Measurements from ENCODE around the gene TMEM234. TPM values are rescaled to one million over a fixed set of nuclear protein-coding genes. Genes with fewer than 3 reads are reported as not detected.
"Not testable (repeated sequence)": the region's sequence is repeated elsewhere in the genome, so short reads cannot be mapped to it uniquely, and the experiment has no call there.

Gene TMEM234
- total RNA-seq = 8.8 TPM
- long read RNA-seq, partial matches to known transcripts = 0 of 5 reads
- long read RNA-seq, other reads (novel, unspliced or antisense) = 2 of 5 reads

DNA sequence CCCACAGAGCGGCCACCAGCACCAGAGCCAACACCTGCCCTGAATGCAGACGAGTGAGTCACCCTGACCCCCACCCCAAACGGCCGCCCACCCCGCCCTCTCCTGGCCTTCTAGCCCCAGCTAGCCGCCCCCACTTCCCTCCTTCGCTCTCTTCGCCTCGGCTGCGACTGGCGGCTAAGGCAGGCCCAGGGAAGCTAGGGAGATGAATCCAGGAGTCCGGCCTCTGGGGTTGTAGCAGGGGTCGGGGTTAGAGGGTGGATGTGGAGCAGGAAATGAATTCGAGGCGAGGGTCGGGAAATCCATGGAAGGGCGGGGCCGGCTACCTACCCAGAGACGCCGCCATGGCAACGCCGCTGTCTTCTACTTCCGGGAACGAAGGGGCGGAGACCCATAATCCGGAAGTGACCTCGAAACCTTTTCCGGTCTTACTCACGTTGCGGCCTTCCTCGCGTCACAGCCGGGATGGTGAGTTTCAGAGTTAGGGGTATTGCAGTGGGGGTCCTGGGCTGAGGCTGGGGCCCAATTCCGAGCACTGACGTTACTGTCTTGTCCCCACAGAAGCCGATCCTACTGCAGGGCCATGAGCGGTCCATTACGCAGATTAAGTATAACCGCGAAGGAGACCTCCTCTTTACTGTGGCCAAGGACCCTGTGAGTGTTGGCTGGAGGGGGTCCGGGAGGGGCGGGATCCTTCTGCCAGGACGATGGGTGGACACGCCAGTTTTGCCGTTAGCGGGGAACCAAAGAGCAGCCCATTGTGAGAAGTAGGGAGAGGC, at the start of gene TMEM234, which contains the start of gene EIF3I:
Gene TMEM234 (minus strand): TSS at position 374 of the 776 bp plus-strand sequence. CDS start 31 bp downstream, at position 343.
Gene EIF3I (plus strand): TSS at position 428 of the 776 bp plus-strand sequence. CDS start 35 bp downstream, at position 463.
- intact Hi-C loops (cut with DNase I) = no loop called here
- peak; percentile 97 for DNase-seq (ENCODE audit: missing footprints)
- ATAC-seq = peak; percentile 95

DNA sequence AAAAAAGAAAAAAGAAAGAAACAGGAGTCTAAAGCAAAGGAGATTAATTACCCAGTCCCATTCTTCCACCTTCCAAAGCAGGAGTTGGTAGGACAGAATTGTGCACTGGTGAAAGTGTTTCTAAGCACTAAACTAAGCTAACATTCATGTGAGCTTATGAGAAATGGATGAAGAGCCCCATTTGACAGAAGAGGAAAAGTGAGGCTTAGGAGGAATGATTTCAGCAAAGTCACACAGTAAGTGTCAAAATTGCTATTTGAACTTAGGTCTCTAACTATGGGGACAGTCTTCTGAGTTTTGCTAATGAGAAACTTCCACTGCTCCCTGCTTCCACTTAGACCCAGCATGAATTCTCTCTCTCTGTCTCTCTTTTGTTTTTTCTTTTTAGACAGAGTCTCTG, 47.6 kb upstream of the TMEM234 start:
- intact Hi-C loops (cut with DNase I) = no loop called here
- no peak for ATAC-seq
- no peak for DNase-seq (ENCODE audit: missing footprints)

DNA sequence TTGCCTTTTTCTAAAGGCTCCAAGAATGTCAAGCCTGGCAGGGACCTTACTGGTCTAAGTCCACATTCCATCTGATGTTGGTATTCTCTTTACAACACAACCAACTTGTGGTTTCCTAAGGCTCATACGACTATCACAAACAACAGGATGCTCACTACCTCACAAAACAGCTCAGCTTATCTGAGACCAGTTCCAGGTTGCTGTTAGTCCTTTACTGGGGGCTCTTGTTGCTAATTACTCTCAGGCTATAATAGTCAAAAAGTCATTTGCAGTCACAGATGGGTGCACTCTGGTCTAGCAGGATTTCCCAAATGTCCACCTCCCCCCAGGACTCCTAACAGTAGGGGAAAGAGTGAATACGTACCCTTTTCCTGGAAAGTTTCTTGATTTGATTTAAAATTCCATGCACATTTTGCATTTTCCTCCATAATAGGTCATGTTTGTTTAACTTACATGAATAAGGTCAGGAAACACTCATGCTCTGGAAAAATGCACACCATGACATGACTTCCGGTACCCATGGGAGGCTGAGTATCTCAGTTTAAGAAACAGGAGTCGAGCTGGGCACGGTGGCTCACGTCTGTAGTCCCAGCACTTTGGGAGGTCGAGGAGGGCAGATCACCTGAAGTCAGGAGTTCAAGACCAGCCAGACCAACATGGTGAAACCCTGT, 44.9 kb upstream of the TMEM234 start:
- intact Hi-C loops (cut with DNase I) = no loop called here
- DNase-seq (ENCODE audit: missing footprints) (no peak), ATAC-seq (no peak)

GRCh38 chr1:32265846-32266245, 43.7 kb upstream of the TMEM234 start:
- ATAC-seq (no peak), DNase-seq (ENCODE audit: missing footprints) (no peak)
- intact Hi-C loops (cut with DNase I) = no loop called here

- no peak for DNase-seq (ENCODE audit: missing footprints)
- ATAC-seq = no peak
- intact Hi-C loops (cut with DNase I) = no loop called here
Observed at GRCh38 chr1:32263744-32264143, 41.6 kb upstream of the TMEM234 start.

- intact Hi-C loops (cut with DNase I); DNase-seq (ENCODE audit: missing footprints); ATAC-seq: not testable (repeated sequence)
Observed at GRCh38 chr1:32263236-32263593, 41.1 kb upstream of the TMEM234 start.

GRCh38 chr1:32257227-32257508, 35.0 kb upstream of the TMEM234 start:
- no peak for DNase-seq (ENCODE audit: missing footprints)
- intact Hi-C loops (cut with DNase I) = no loop called here
- no peak for ATAC-seq

DNA sequence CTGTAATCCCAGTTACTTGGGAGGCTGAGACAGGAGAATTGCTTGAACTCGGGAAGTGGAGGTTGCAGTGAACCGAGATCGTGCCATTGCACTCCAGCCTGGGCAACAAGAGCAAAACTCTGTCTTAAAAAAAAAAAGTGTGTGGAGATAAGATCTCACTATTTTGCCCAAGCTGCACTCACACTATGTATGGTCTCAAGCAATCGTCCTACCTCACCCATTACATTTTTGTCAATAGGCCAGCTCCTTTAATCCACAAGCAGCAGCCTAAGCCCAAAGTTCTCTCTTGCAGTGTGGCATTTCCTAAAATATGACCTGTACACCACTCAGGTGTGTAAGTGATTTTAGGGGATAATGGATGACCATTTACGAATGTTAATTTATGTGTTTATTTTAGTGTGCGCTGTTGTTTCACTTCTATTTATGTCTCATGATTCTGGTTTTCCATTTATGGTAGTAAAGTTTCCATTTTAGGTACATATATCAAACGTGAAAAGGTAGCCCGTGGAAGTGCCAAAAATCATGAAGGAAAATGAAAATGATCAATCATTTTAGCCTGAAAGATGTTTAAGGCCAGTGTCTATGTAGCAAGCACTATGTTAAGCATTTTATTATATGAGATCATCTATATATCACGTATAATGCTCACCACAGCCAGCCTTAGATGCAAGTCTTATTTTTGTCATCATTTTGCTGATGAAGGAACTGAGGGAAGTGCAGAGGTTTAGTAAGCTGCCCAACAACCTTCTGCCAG, 34.5 kb upstream of the TMEM234 start:
- ATAC-seq (no peak), DNase-seq (ENCODE audit: missing footprints) (no peak)
- intact Hi-C loops (cut with DNase I) = no loop called here

DNA sequence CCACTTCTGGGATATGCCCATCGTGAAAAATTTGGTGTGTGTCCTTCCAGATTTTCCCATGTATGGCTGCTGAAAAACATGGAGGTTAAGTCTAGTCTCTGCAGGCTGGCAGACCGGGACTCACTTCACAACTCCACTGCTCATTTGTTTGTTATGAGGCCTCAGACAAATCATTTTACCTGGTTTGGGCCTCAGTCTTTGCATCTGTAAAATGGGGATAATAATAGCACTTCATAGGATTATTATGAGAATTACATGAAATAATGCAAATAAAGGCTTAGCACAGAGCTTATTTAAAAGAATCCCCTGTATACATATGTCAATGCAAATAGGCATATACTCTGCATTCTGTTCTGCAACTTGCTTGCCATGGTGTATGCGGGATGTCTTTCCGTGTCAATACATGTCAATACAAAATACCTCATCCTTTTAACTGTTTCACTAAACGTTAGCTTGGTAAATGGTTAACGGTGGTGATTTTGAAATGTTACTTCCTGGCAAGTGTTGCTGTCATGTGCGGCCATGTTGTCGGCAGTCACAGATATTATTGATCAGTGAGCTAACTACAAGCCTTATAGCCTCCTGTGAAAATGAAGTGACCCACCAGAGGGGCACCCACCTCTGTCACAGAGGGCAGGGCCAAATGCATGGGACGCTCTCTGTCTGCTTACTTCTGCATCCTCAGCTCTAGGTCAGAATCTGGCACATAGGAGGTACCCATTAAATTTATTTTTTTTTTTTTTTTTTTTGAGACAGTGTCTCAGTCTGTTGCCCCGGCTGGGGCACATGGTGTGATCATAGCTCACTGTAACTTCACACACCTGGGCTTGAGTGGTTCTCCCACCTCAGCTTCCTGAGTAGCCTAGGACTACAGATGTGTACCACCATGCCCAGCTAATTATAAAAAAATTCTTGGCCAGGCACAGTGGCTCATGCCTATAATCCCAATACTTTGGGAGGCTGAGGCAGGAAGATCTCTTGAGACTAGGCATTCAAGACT, 33.2 kb upstream of the TMEM234 start:
- intact Hi-C loops (cut with DNase I) = no loop called here
- ATAC-seq (no peak), DNase-seq (ENCODE audit: missing footprints) (no peak)

DNA sequence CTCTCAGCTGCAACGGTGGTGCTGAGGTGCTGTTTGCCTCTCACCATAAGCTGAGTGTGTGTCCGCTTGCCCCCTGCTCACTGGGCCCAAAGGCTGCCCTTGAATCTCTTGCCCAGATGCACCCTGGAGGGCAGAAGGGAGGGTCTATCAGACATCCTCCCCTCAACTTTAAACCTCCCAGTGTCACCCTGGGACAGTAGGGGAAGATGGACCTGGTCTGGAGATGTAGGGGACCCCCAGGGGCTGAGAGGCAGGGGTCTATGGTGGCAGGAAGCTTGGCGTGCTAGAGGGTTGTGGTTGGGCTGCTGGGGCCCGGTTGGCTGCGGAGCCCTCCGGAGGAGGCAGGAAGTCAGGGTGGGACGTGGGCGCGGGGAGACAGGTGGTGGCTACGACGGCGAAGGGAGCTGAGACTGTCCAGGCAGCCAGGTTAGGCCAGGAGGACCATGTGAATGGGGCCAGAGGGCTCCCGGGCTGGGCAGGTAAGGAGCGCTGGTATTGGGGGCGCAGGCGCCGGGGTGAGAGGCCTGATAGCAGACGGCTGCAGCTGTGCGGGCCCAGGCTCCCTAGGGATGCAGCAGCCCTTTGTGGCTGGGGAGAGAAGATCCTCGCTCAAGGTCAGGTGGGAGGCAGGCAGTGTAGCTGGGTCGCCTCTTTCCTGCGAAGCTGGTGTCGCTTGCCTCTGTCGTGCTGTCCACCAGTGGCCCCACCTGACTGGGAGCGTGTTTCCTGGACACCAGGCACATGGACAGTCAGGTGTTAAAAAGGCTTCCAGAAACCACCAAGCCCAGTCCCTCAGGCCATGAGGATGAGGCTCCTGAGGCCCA, 29.0 kb upstream of the TMEM234 start, which contains the start of gene LCK:
Gene LCK (plus strand): TSS at position 373 of the 824 bp plus-strand sequence. CDS start 23,065 bp downstream, outside the sequence.
- DNase-seq (ENCODE audit: missing footprints) (no peak), ATAC-seq (no peak)
- intact Hi-C loops (cut with DNase I) = loop anchor here (5.0 kb wide), 1 partner anchor 61 kb away; no protein-coding TSS in a partner anchor

DNA sequence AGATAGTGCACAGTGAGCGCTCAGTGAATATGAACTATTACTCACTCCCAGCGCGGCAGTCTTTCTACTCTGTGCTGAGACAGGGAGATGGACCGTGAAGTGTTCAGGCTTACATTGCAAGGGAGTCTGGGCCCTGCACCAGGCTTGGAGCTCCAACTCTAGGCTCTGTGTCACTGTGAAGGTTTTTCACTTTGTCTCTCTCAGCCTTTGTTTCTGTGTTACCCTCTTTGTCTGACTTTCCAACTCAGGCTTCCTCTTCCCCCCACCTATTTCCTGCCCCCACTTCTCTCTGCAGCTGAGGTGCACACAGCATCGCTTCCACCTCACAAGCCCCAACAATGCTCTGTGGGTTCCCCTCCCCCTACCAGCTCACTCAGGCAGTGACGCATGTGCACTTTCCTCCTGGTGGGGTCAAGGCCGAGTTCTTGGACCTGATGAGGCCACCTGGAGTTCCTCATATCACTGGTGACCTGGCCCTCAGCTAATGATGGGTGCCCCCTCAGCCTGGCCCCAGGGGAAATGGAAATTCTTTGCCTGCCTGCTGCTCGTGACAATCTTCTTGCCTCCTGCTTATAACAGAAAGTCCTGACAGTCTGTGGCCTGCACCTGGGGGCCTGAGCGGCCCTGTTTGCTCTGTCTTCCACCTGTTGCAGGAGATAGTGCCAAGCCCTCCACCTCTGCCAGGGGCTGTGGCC, 27.8 kb upstream of the TMEM234 start:
- ATAC-seq (no peak), DNase-seq (ENCODE audit: missing footprints) (no peak)
- intact Hi-C loops (cut with DNase I) = loop anchor here (5.0 kb wide), 2 partner anchors 42 to 62 kb away; partner anchors contain the start of gene HDAC1

DNA sequence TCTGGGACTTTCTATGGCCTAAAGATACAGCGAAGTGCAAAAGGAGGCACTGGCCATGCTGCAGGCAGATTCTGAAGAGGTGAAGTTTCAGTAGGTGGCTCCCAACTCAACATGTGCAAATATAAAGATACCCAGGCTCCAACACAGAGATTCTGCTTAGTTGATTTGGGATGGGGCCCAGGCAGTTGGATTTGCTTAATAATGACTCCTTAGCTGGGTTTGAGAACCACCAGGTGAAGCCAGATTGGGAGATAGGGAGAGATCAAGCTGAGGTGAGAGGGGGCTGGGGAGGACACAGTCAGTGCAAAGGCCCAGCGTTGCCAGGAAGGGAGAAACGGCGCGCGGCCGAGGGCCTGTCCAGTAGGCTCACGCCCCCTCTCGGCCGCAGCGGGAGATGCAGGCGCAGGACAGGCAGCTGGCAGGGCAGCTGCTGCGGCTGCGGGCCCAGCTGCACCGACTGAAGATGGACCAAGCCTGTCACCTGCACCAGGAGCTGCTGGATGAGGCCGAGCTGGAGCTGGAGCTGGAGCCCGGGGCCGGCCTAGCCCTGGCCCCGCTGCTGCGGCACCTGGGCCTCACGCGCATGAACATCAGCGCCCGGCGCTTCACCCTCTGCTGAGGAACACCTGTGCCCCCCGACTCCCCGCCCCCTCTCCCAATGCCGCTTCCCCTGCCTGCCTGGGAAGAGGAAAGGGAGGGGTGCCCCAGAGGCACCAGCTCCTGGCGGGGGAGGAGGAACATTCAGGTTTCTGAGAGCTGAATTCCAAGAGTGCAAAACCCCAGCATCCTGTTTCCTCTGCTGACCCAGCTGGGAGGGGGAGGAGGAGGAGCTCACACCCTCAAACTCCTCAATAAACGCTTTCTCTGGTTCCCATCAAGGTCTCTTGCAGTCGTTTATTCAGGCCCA, 26.1 kb upstream of the TMEM234 start:
- ATAC-seq (peak; percentile 75), DNase-seq (ENCODE audit: missing footprints) (peak; percentile 95)
- intact Hi-C loops (cut with DNase I) = loop anchor here (5.0 kb wide), 1 partner anchor 44 kb away; the partner anchor contains the start of gene HDAC1

DNA sequence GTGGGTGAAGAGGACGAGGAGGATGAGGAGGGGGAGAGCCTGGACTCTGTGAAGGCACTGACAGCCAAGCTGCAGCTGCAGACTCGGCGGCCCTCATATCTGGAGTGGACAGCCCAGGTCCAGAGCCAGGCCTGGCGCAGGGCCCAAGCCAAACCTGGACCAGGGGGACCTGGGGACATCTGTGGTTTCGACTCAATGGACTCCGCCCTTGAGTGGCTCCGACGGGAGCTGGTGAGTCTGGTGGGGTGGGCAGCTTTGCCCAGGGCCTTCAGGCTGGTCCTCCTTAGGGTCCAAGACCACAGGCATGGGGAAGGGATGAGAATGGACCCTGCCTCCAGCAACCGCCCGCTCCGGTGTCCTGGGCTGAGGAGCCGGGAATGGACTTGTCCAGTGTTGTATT, 25.3 kb upstream of the TMEM234 start:
- ATAC-seq (peak; percentile 26), DNase-seq (ENCODE audit: missing footprints) (peak; percentile 73)
- intact Hi-C loops (cut with DNase I) = loop anchor here (5.0 kb wide), 1 partner anchor 45 kb away; the partner anchor contains the start of gene HDAC1

DNA sequence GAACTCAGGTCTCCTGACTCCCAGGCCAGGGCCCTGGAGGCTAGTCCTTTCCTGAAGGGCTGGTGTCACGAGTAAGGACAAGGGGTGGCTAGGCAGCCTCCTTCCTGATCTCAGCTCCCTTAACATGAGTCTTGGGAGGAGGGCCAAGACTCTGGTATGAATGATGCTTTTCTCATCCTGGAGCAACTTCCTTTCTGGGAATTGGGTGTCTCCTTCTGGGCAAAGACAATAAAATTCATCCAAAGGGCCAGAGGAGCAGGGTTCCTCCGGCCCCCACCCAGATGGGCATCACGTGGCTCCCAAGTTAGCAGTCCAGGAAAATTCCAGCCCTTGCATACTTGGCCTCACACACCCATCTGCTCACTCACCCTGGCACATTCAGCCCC, 24.7 kb upstream of the TMEM234 start, which contains the start of gene FAM167B:
Gene FAM167B (plus strand): TSS at position 335 of the 386 bp plus-strand sequence. CDS start 200 bp downstream, outside the sequence.
- intact Hi-C loops (cut with DNase I) = loop anchor here (5.0 kb wide), 1 partner anchor 45 kb away; the partner anchor contains the start of gene HDAC1
- DNase-seq (ENCODE audit: missing footprints) (no peak), ATAC-seq (peak; percentile 45)

- DNase-seq (ENCODE audit: missing footprints) (no peak), ATAC-seq (peak; percentile 32)
- intact Hi-C loops (cut with DNase I) = no loop called here
Observed at GRCh38 chr1:32242341-32242851, 20.2 kb upstream of the TMEM234 start.

Data from Right ventricle myocardium inferior (tissue), 1 donor.